Measurements from ENCODE around the gene MTF2. TPM values are rescaled to one million over a fixed set of nuclear protein-coding genes. Genes with fewer than 3 reads are reported as not detected.
A peak's percentile ranks its signal among the peaks of the same experiment; 100 is the strongest.
"Not testable (repeated sequence)": the region's sequence is repeated elsewhere in the genome, so short reads cannot be mapped to it uniquely, and the experiment has no call there.

Gene MTF2
- 17.7 to 22.4 TPM (median 20.0 TPM) in 3 replicates for total RNA-seq
- long read RNA-seq, full-length matches to known transcripts, result 23 of 33 reads
- long read RNA-seq, partial matches to known transcripts, result 1 of 33 reads
- long read RNA-seq, other reads (novel, unspliced or antisense), result 9 of 33 reads

- Mint-ChIP-seq H3K4me3 (ENCODE audit: unreplicated experiment) (peak within 1 kb of the TSS; percentile 100), H3K36me3 (ENCODE audit: low read depth) (no peaks in the 10 kb centered on the region), H3K9me3 (ENCODE audit: low read depth) (no peaks in the 10 kb centered on the region), H3K4me1 (ENCODE audit: low read depth) (peaks cover 50% of the 10 kb centered on the region), H3K27me3 (ENCODE audit: low read depth) (no peaks in the 10 kb centered on the region), H3K27ac (ENCODE audit: unreplicated experiment) (peak within 1 kb of the TSS; percentile 99)
- no peak for TF ChIP-seq CTCF (IDR thresholded peaks at IDR 0.05)
- peak; percentile 98 for DNase-seq (ENCODE audit: low spot score)
Observed at GRCh38 chr1:93078986-93079654, at the start of gene MTF2. TSS of gene MTF2 (plus strand) at chr1:93079283. CDS start at chr1:93079527, 244 bp downstream.

DNA sequence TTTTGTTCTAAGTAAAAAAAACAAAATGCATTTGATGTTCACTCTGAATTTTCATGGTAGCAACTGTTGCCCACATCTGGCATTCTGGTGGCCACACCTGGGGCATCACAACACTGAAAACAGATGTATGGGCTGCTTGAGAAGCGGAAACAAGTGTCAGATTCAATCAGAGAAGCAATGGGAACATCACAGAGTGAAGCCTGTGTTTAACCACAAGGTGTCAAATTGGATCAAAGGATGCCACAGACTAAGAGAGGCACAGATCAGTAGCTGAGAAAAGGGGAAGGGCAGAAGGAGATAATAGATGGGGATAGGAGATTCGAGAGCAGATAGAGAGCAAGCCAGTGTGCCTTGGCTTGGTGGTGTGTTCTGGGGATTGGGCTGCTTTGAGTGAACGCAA is 49.8 kb upstream of the MTF2 start:
- H3K36me3 Mint-ChIP-seq (ENCODE audit: low read depth), result no peaks in the 10 kb centered on the region
- no peak for TF ChIP-seq CTCF (IDR thresholded peaks at IDR 0.05)
- H3K27ac Mint-ChIP-seq (ENCODE audit: unreplicated experiment), result no peak overlapping the region
- H3K4me1 Mint-ChIP-seq (ENCODE audit: low read depth), result no peaks in the 10 kb centered on the region
- no peaks in the 10 kb centered on the region for H3K9me3 Mint-ChIP-seq (ENCODE audit: low read depth)
- no peak for DNase-seq (ENCODE audit: low spot score)
- peaks cover 19% of the 10 kb centered on the region for H3K27me3 Mint-ChIP-seq (ENCODE audit: low read depth)
- no peak overlapping the region for H3K4me3 Mint-ChIP-seq (ENCODE audit: unreplicated experiment)

- not testable (repeated sequence) for H3K36me3 Mint-ChIP-seq (ENCODE audit: low read depth); H3K4me1 Mint-ChIP-seq (ENCODE audit: low read depth); H3K4me3 Mint-ChIP-seq (ENCODE audit: unreplicated experiment); H3K9me3 Mint-ChIP-seq (ENCODE audit: low read depth); DNase-seq (ENCODE audit: low spot score); H3K27ac Mint-ChIP-seq (ENCODE audit: unreplicated experiment)
- peaks cover 15% of the 10 kb centered on the region for H3K27me3 Mint-ChIP-seq (ENCODE audit: low read depth)
Observed at GRCh38 chr1:93030191-93030590, 48.9 kb upstream of the MTF2 start.

GRCh38 chr1:93031711-93032110 is 47.4 kb upstream of the MTF2 start:
- Mint-ChIP-seq H3K27me3 (ENCODE audit: low read depth) (peaks cover 10% of the 10 kb centered on the region), H3K4me3 (ENCODE audit: unreplicated experiment) (no peak overlapping the region), H3K27ac (ENCODE audit: unreplicated experiment) (no peak overlapping the region), H3K9me3 (ENCODE audit: low read depth) (no peaks in the 10 kb centered on the region), H3K4me1 (ENCODE audit: low read depth) (no peaks in the 10 kb centered on the region), H3K36me3 (ENCODE audit: low read depth) (no peaks in the 10 kb centered on the region)
- no peak for TF ChIP-seq CTCF (IDR thresholded peaks at IDR 0.05)
- no peak for DNase-seq (ENCODE audit: low spot score)

- Mint-ChIP-seq H3K4me3 (ENCODE audit: unreplicated experiment) (no peak overlapping the region), H3K9me3 (ENCODE audit: low read depth) (no peaks in the 10 kb centered on the region), H3K27ac (ENCODE audit: unreplicated experiment) (no peak overlapping the region), H3K36me3 (ENCODE audit: low read depth) (no peaks in the 10 kb centered on the region), H3K27me3 (ENCODE audit: low read depth) (peaks cover 4% of the 10 kb centered on the region), H3K4me1 (ENCODE audit: low read depth) (no peaks in the 10 kb centered on the region)
- TF ChIP-seq CTCF (IDR thresholded peaks at IDR 0.05), result no peak
- DNase-seq (ENCODE audit: low spot score), result no peak
Observed at GRCh38 chr1:93033029-93033428, 46.1 kb upstream of the MTF2 start.

DNA sequence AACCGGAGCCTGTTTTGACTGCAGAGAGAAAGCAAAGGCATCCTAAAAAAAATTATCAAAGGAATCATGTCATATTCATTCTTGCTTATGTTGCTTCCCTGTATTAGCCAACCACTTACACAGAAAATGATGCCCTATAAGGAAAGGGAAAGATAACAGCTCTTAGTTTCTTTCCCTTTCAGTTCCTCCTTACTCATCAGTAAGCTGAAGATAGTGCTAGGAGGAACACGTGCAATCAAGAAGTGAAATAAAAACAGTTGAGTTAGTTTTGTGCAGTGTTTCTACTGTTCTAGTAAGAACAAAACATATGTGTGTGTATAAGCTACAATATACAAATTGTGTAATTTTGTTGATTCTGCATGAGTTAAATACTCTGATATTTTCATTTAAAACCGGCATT is 45.3 kb upstream of the MTF2 start:
- DNase-seq (ENCODE audit: low spot score), result no peak
- no peaks in the 10 kb centered on the region for H3K36me3 Mint-ChIP-seq (ENCODE audit: low read depth)
- H3K4me3 Mint-ChIP-seq (ENCODE audit: unreplicated experiment), result no peak overlapping the region
- H3K4me1 Mint-ChIP-seq (ENCODE audit: low read depth), result no peaks in the 10 kb centered on the region
- no peaks in the 10 kb centered on the region for H3K9me3 Mint-ChIP-seq (ENCODE audit: low read depth)
- TF ChIP-seq CTCF (IDR thresholded peaks at IDR 0.05), result no peak
- no peak overlapping the region for H3K27ac Mint-ChIP-seq (ENCODE audit: unreplicated experiment)
- H3K27me3 Mint-ChIP-seq (ENCODE audit: low read depth), result no peaks in the 10 kb centered on the region

Data from chondrocyte (in vitro differentiated cells).